ENCODE data around the gene TTLL5. TPM values are rescaled to one million over a fixed set of nuclear protein-coding genes. Genes with fewer than 3 reads are reported as not detected.

TTLL5 gene
- total RNA-seq, 8 experiments from 2014 or later, result 10.7 to 35.7 (median 17.2) TPM

GRCh38 chr14:75636100-75636692 is 24.9 kb upstream of the TTLL5 start:
- no peak overlapping the region for H3K27ac ChIP-seq
- in situ Hi-C loops (cut with MboI; ENCODE audit: low pct_unique_long_range_greater_than_20kb in 2 of 9, low sequenced_read_pairs in 9 of 9, unreplicated experiment in 9 of 9), result no loop called here
- peaks cover 0 to 2% of the 10 kb centered on the region in 2 donors for H3K4me1 ChIP-seq (replicated peaks in 1 of 2)
- no peak overlapping the region for H3K4me3 ChIP-seq
- ATAC-seq (replicated peaks in 6 of 8), result peak in 7 of 8 experiments; percentile 11 to 88 (median 29)
- WGBS, 10 experiments, result 24 to 100% (median 76%) methylated on average over 1 to 4 of the region's 13 CpGs; no CpG with 5 or more reads in 6 of the 10 experiments

GRCh38 chr14:75640876-75641275 is 20.2 kb upstream of the TTLL5 start:
- ATAC-seq (replicated peaks in 6 of 8), result no peak
- no peak overlapping the region for H3K4me3 ChIP-seq
- no peak overlapping the region for H3K27ac ChIP-seq
- peaks cover 0 to 2% of the 10 kb centered on the region in 2 donors for H3K4me1 ChIP-seq (replicated peaks in 1 of 2)
- WGBS, 10 experiments, result 45 to 100% (median 87%) methylated on average over 1 to 3 of the region's 3 CpGs; no CpG with 5 or more reads in 5 of the 10 experiments
- in situ Hi-C loops (cut with MboI; ENCODE audit: low pct_unique_long_range_greater_than_20kb in 2 of 9, low sequenced_read_pairs in 9 of 9, unreplicated experiment in 9 of 9), result no loop called here

- Histone ChIP-seq H3K27ac (no peak overlapping the region), H3K4me1 (replicated peaks in 1 of 2) (peaks cover 0 to 2% of the 10 kb centered on the region in 2 donors), H3K4me3 (no peak overlapping the region)
- in situ Hi-C loops (cut with MboI; ENCODE audit: low pct_unique_long_range_greater_than_20kb in 2 of 9, low sequenced_read_pairs in 9 of 9, unreplicated experiment in 9 of 9), result no loop called here
- 36 to 90% (median 72%) methylated on average over 1 to 4 of the region's 4 CpGs; no CpG with 5 or more reads in 1 of the 10 experiments for WGBS, 10 experiments
- ATAC-seq (replicated peaks in 6 of 8), result no peak
Observed at GRCh38 chr14:75643985-75644384, 17.1 kb upstream of the TTLL5 start.

- Histone ChIP-seq H3K4me1 (replicated peaks in 1 of 2) (peaks cover 0 to 2% of the 10 kb centered on the region in 2 donors), H3K27ac (no peak overlapping the region), H3K4me3 (no peak overlapping the region)
- no peak for ATAC-seq (replicated peaks in 6 of 8)
- in situ Hi-C loops (cut with MboI; ENCODE audit: low pct_unique_long_range_greater_than_20kb in 2 of 9, low sequenced_read_pairs in 9 of 9, unreplicated experiment in 9 of 9), result no loop called here
Observed at GRCh38 chr14:75645056-75645455, 16.0 kb upstream of the TTLL5 start.

GRCh38 chr14:75646762-75647161 is 14.3 kb upstream of the TTLL5 start:
- ATAC-seq (replicated peaks in 6 of 8), result no peak
- in situ Hi-C loops (cut with MboI; ENCODE audit: low pct_unique_long_range_greater_than_20kb in 2 of 9, low sequenced_read_pairs in 9 of 9, unreplicated experiment in 9 of 9), result no loop called here
- WGBS, 10 experiments, result 70 to 100% (median 90%) methylated on average over 1 to 6 of the region's 6 CpGs; no CpG with 5 or more reads in 2 of the 10 experiments
- peaks cover 0 to 2% of the 10 kb centered on the region in 2 donors for H3K4me1 ChIP-seq (replicated peaks in 1 of 2)
- H3K4me3 ChIP-seq, result no peak overlapping the region
- H3K27ac ChIP-seq, result no peak overlapping the region

GRCh38 chr14:75647640-75648039 is 13.4 kb upstream of the TTLL5 start:
- peak in 1 of 8 experiments; percentile 4 for ATAC-seq (replicated peaks in 6 of 8)
- H3K4me1 ChIP-seq (replicated peaks in 1 of 2), result peaks cover 0 to 2% of the 10 kb centered on the region in 2 donors
- no peak overlapping the region for H3K4me3 ChIP-seq
- 69 to 100% (median 98%) methylated on average over 1 to 3 of the region's 3 CpGs; no CpG with 5 or more reads in 2 of the 10 experiments for WGBS, 10 experiments
- H3K27ac ChIP-seq, result no peak overlapping the region
- in situ Hi-C loops (cut with MboI; ENCODE audit: low pct_unique_long_range_greater_than_20kb in 2 of 9, low sequenced_read_pairs in 9 of 9, unreplicated experiment in 9 of 9), result no loop called here

GRCh38 chr14:75648066-75648838 is 12.8 kb upstream of the TTLL5 start:
- ATAC-seq (replicated peaks in 6 of 8), result peak in 4 of 8 experiments; percentile 28 to 94 (median 82)
- no peak overlapping the region for H3K27ac ChIP-seq
- H3K4me1 ChIP-seq (replicated peaks in 1 of 2), result peaks cover 0 to 2% of the 10 kb centered on the region in 2 donors
- in situ Hi-C loops (cut with MboI; ENCODE audit: low pct_unique_long_range_greater_than_20kb in 2 of 9, low sequenced_read_pairs in 9 of 9, unreplicated experiment in 9 of 9), result no loop called here
- no peak overlapping the region for H3K4me3 ChIP-seq
- 51 to 100% (median 79%) methylated on average over 1 to 7 of the region's 9 CpGs for WGBS, 10 experiments

- Histone ChIP-seq H3K4me3 (no peak overlapping the region), H3K27ac (no peak overlapping the region), H3K4me1 (replicated peaks in 1 of 2) (peaks cover 0 to 2% of the 10 kb centered on the region in 2 donors)
- 86 to 100% (median 96%) methylated on average over 1 of the region's 1 CpG; no CpG with 5 or more reads in 2 of the 10 experiments for WGBS, 10 experiments
- no peak for ATAC-seq (replicated peaks in 6 of 8)
- in situ Hi-C loops (cut with MboI; ENCODE audit: low pct_unique_long_range_greater_than_20kb in 2 of 9, low sequenced_read_pairs in 9 of 9, unreplicated experiment in 9 of 9), result no loop called here
Observed at GRCh38 chr14:75649337-75649736, 11.7 kb upstream of the TTLL5 start.

GRCh38 chr14:75649773-75650172 is 11.3 kb upstream of the TTLL5 start:
- ATAC-seq (replicated peaks in 6 of 8), result no peak
- Histone ChIP-seq H3K4me1 (replicated peaks in 1 of 2) (peaks cover 0 to 2% of the 10 kb centered on the region in 2 donors), H3K4me3 (no peak overlapping the region), H3K27ac (no peak overlapping the region)
- WGBS, 10 experiments, result 78 to 100% (median 100%) methylated on average over 1 of the region's 1 CpG; no CpG with 5 or more reads in 2 of the 10 experiments
- in situ Hi-C loops (cut with MboI; ENCODE audit: low pct_unique_long_range_greater_than_20kb in 2 of 9, low sequenced_read_pairs in 9 of 9, unreplicated experiment in 9 of 9), result loop anchor here in 1 of 9 experiments (10.0 kb wide), 1 partner anchor 65 kb away; no protein-coding TSS in a partner anchor

GRCh38 chr14:75650253-75651058 is 10.6 kb upstream of the TTLL5 start:
- no peak overlapping the region for H3K27ac ChIP-seq
- WGBS, 10 experiments, result 67 to 100% (median 88%) methylated on average over 1 to 5 of the region's 5 CpGs; no CpG with 5 or more reads in 1 of the 10 experiments
- in situ Hi-C loops (cut with MboI; ENCODE audit: low pct_unique_long_range_greater_than_20kb in 2 of 9, low sequenced_read_pairs in 9 of 9, unreplicated experiment in 9 of 9), result loop anchor here in 1 of 9 experiments (10.0 kb wide), 1 partner anchor 66 kb away; no protein-coding TSS in a partner anchor
- H3K4me1 ChIP-seq (replicated peaks in 1 of 2), result peaks cover 0 to 2% of the 10 kb centered on the region in 2 donors
- H3K4me3 ChIP-seq, result no peak overlapping the region
- peak in 1 of 8 experiments; percentile 53 for ATAC-seq (replicated peaks in 6 of 8)

- Histone ChIP-seq H3K4me3 (no peak overlapping the region), H3K4me1 (replicated peaks in 1 of 2) (peaks cover 0 to 2% of the 10 kb centered on the region in 2 donors), H3K27ac (no peak overlapping the region)
- no peak for ATAC-seq (replicated peaks in 6 of 8)
- in situ Hi-C loops (cut with MboI; ENCODE audit: low pct_unique_long_range_greater_than_20kb in 2 of 9, low sequenced_read_pairs in 9 of 9, unreplicated experiment in 9 of 9), result loop anchor here in 1 of 9 experiments (10.0 kb wide), 1 partner anchor 69 kb away; no protein-coding TSS in a partner anchor
- WGBS, 10 experiments, result 83 to 100% (median 100%) methylated on average over 1 of the region's 1 CpG; no CpG with 5 or more reads in 3 of the 10 experiments
Observed at GRCh38 chr14:75653563-75653962, 7.5 kb upstream of the TTLL5 start.

GRCh38 chr14:75654127-75654732 is 6.8 kb upstream of the TTLL5 start:
- Histone ChIP-seq H3K4me3 (no peak overlapping the region), H3K27ac (no peak overlapping the region), H3K4me1 (replicated peaks in 1 of 2) (no peaks in the 10 kb centered on the region)
- peak; percentile 75 to 93 (median 85) for ATAC-seq (replicated peaks in 6 of 8)
- WGBS, 10 experiments, result 0 to 40% (median 8%) methylated on average over 1 to 4 of the region's 4 CpGs; no CpG with 5 or more reads in 3 of the 10 experiments
- in situ Hi-C loops (cut with MboI; ENCODE audit: low pct_unique_long_range_greater_than_20kb in 2 of 9, low sequenced_read_pairs in 9 of 9, unreplicated experiment in 9 of 9), result loop anchor here in 1 of 9 experiments (10.0 kb wide), 1 partner anchor 69 kb away; no protein-coding TSS in a partner anchor

All from motor neuron (in vitro differentiated cells).